Uterus (tissue), 4 donors: Measurements from ENCODE around the gene GNG4. TPM values are rescaled to one million over a fixed set of nuclear protein-coding genes. Genes with fewer than 3 reads are reported as not detected.

Experiments used
- DNase-seq, 2 donors: peaks; one replicate each; pipeline ENCODE4 v3.0.0-alpha.2; 2019 to 2020
- H3K27ac ChIP-seq, 2 donors: fragments of 200-600 bp; sonication (generic); 1 replicate in 1 of 2; 2 replicates in 1 of 2; pipeline ENCODE4 v1.5.1; 2016 to 2018
- H3K27me3 ChIP-seq, 2 donors: fragments of 200-600 bp; sonication (generic); one replicate each; pipeline ENCODE4 v1.5.1; 2018 to 2019; ENCODE audit warnings: control low read depth in 1 of 2
- H3K36me3 ChIP-seq, 2 donors: fragments of 200-600 bp; sonication (generic); one replicate each; pipeline ENCODE4 v1.5.1; 2019; ENCODE audit warnings: control low read depth in 1 of 2
- H3K4me1 ChIP-seq, 2 donors: fragments of 200-600 bp; sonication (generic); one replicate each; pipeline ENCODE4 v1.5.1; 2018 to 2019; ENCODE audit warnings: control low read depth in 1 of 2
- H3K4me3 ChIP-seq, 2 donors: fragments of 200-600 bp; sonication (generic); 1 replicate in 1 of 2; 2 replicates in 1 of 2; pipeline ENCODE4 v1.5.1; 2018 to 2019; ENCODE audit warnings: mild to moderate bottlenecking in 1 of 2
- H3K9me3 ChIP-seq, 2 donors: fragments of 200-600 bp; sonication (generic); one replicate each; pipeline ENCODE4 v1.5.1; 2019; ENCODE audit warnings: control low read depth in 1 of 2
- POLR2A ChIP-seq, 2 donors: fragments of 450-650 bp; IDR thresholded peaks; one replicate each; pipeline ENCODE4 v1.6.1; 2016; ENCODE audit warnings: antibody characterized with exemption in 2 of 2, mild to moderate bottlenecking in 1 of 2, moderate library complexity in 1 of 2
- intact Hi-C: fragments of 100-400 bp; cut with DNase I; formaldehyde crosslinking; loops from one replicate; pipeline ENCODE4 v1.15.1; 2023; ENCODE audit warnings: low total_unique reads
- small RNA-seq: library from RNA; depleted of rRNA; stranded (forward); fragments of <200 nt; gene quantifications from one replicate; pipeline ENCODE3, GENCODE V24; 2016
- total RNA-seq, 4 donors: library from RNA; depleted of rRNA in 3 of 4; stranded (reverse); fragments of >200 nt in 3 of 4; gene quantifications; one replicate each; pipeline versions ENCODE4 v1.1.0 to v1.2.4, GENCODE V29; 2014 to 2023
- TF ChIP-seq, protein P1 (sequence below), 4 experiments: fragments of 200-600 bp in 2 of 4; fragments of 450-650 bp in 2 of 4; sonication (generic) in 2 of 4; IDR thresholded peaks; one replicate each; pipeline ENCODE4 v1.5.1; 2016 to 2019; ENCODE audit warnings: antibody characterized with exemption in 4 of 4, mild to moderate bottlenecking in 2 of 4, moderate library complexity in 1 of 4
- donor health status: DM: yes; HTN: yes; CAD: no.

GNG4 gene
- total RNA-seq, 4 donors from 2014 or later = 0.51 to 8.2 (median 2.3) TPM

DNA sequence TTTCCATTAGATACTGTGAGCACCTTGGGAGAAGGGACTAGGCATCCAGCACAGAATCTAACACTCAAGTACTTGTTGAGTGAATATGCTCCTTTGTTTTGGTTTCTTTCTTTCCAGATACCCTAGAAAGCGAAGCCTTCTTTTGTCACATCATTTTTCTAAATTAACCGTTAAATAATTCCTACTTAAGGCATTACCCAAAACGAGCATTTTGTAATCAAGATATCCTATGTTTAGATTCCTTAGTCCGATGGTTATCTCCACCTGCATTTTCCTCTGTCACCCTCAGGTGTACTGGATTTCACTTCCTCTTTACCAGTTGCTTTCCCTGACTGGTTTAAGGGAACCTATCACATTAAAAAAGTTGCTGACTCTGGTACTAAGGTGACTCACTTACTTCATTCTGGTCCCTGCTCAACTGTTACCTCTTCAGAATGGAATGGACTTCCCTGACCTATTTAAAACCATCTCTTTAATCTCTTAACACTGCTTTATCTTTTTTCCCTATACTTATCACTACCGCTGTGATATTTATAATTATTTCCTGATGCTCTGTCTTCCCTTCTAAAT, 148.5 kb downstream of the GNG4 start:
- no peak for DNase-seq
- no peak overlapping the region for H3K4me3 ChIP-seq
- no peak for TF ChIP-seq POLR2A (IDR thresholded peaks at IDR 0.05)
- TF ChIP-seq, protein P1, sequence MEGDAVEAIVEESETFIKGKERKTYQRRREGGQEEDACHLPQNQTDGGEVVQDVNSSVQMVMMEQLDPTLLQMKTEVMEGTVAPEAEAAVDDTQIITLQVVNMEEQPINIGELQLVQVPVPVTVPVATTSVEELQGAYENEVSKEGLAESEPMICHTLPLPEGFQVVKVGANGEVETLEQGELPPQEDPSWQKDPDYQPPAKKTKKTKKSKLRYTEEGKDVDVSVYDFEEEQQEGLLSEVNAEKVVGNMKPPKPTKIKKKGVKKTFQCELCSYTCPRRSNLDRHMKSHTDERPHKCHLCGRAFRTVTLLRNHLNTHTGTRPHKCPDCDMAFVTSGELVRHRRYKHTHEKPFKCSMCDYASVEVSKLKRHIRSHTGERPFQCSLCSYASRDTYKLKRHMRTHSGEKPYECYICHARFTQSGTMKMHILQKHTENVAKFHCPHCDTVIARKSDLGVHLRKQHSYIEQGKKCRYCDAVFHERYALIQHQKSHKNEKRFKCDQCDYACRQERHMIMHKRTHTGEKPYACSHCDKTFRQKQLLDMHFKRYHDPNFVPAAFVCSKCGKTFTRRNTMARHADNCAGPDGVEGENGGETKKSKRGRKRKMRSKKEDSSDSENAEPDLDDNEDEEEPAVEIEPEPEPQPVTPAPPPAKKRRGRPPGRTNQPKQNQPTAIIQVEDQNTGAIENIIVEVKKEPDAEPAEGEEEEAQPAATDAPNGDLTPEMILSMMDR (IDR thresholded peaks at IDR 0.05) = no peak
- H3K9me3 ChIP-seq = no peaks in the 10 kb centered on the region
- H3K27ac ChIP-seq = no peak overlapping the region
- intact Hi-C loops = no loop called here
- H3K36me3 ChIP-seq = no peaks in the 10 kb centered on the region
- H3K4me1 ChIP-seq = no peaks in the 10 kb centered on the region
- H3K27me3 ChIP-seq = no peaks in the 10 kb centered on the region

Small RNAs within 50 kb of the gene (small RNA-seq; reads per million reads assigned to genes)
- gene MTCO3P46 (not detected), gene MTND4LP21 (not detected)

Other genes with a start within 250 kb of the GNG4 start
- 10 to 100 TPM in 3 of 4 donors, 1 to 10 TPM in 1; 4.4 to 55.4 (median 38.6) TPM for gene B3GALNT2, start 145.3 kb downstream of the GNG4 start, total RNA-seq
- gene LYST, start 217.1 kb upstream of the GNG4 start, total RNA-seq = 10 to 100 TPM; 25.6 to 68.2 (median 32.9) TPM